Measurements from ENCODE around the gene MYBPC2. TPM values are rescaled to one million over a fixed set of nuclear protein-coding genes. Genes with fewer than 3 reads are reported as not detected.

MYBPC2 gene
- total RNA-seq, 2 donors from 2014 or later, result 0.14 TPM; not detected in 1

GRCh38 chr19:50417111-50418081 is 15.3 kb upstream of the MYBPC2 start:
- Histone ChIP-seq H3K4me1 (ENCODE audit: control insufficient read depth in 1 of 2, low read depth in 2 of 2) (peaks cover 4 to 8% of the 10 kb centered on the region in 2 donors), H3K9me3 (no peaks in the 10 kb centered on the region), H3K4me3 (no peak overlapping the region), H3K36me3 (no peaks in the 10 kb centered on the region), H3K27ac (no peak overlapping the region), H3K27me3 (replicated peaks; ENCODE audit: insufficient read depth) (no peaks in the 10 kb centered on the region)
- TF ChIP-seq CTCF (IDR thresholded peaks at IDR 0.05), result no peak
- no peak for ATAC-seq (ENCODE audit: insufficient number of reproducible peaks, low FRiP score, low read depth)
- no peak for DNase-seq (ENCODE audit: low spot score)

GRCh38 chr19:50418176-50419021 is 14.3 kb upstream of the MYBPC2 start, which contains the start of gene SPIB:
SPIB (plus strand) TSS chr19:50418938; CDS start chr19:50418963, 25 bp downstream.
- Histone ChIP-seq H3K9me3 (no peaks in the 10 kb centered on the region), H3K27ac (no peak within 1 kb of the TSS), H3K27me3 (replicated peaks; ENCODE audit: insufficient read depth) (no peaks in the 10 kb centered on the region), H3K4me1 (ENCODE audit: control insufficient read depth in 1 of 2, low read depth in 2 of 2) (peaks cover 4 to 8% of the 10 kb centered on the region in 2 donors), H3K36me3 (no peaks in the 10 kb centered on the region), H3K4me3 (no peak within 1 kb of the TSS)
- TF ChIP-seq CTCF (IDR thresholded peaks at IDR 0.05), result no peak
- ATAC-seq (ENCODE audit: insufficient number of reproducible peaks, low FRiP score, low read depth), result no peak
- no peak for DNase-seq (ENCODE audit: low spot score)

GRCh38 chr19:50419022-50419579 is 13.6 kb upstream of the MYBPC2 start:
- Histone ChIP-seq H3K9me3 (no peaks in the 10 kb centered on the region), H3K27ac (no peak overlapping the region), H3K4me3 (no peak overlapping the region), H3K36me3 (no peaks in the 10 kb centered on the region), H3K4me1 (ENCODE audit: control insufficient read depth in 1 of 2, low read depth in 2 of 2) (peaks cover 4 to 8% of the 10 kb centered on the region in 2 donors), H3K27me3 (replicated peaks; ENCODE audit: insufficient read depth) (no peaks in the 10 kb centered on the region)
- DNase-seq (ENCODE audit: low spot score) (no peak), ATAC-seq (ENCODE audit: insufficient number of reproducible peaks, low FRiP score, low read depth) (no peak)
- TF ChIP-seq CTCF (IDR thresholded peaks at IDR 0.05), result no peak

- no peak for TF ChIP-seq CTCF (IDR thresholded peaks at IDR 0.05)
- H3K4me3 ChIP-seq, result no peak overlapping the region
- no peaks in the 10 kb centered on the region for H3K36me3 ChIP-seq
- no peaks in the 10 kb centered on the region for H3K9me3 ChIP-seq
- ATAC-seq (ENCODE audit: insufficient number of reproducible peaks, low FRiP score, low read depth) (no peak), DNase-seq (ENCODE audit: low spot score) (no peak)
- peaks cover 4 to 8% of the 10 kb centered on the region in 2 donors for H3K4me1 ChIP-seq (ENCODE audit: control insufficient read depth in 1 of 2, low read depth in 2 of 2)
- no peak overlapping the region for H3K27ac ChIP-seq
- H3K27me3 ChIP-seq (replicated peaks; ENCODE audit: insufficient read depth), result no peaks in the 10 kb centered on the region
Measured at GRCh38 chr19:50419580-50420035, 13.1 kb upstream of the MYBPC2 start.

Measured in thoracic aorta (tissue), 2 donors.